Large intestine (tissue), 3 donors: ENCODE measurements around the gene RAB3C. TPM values are rescaled to one million over a fixed set of nuclear protein-coding genes. Genes with fewer than 3 reads are reported as not detected.

Source experiments
- DNase-seq, 2 donors: peaks; one replicate each; pipeline versions ENCODE4 v3.0.0 to v3.0.0-alpha.2; 2013
- H3K27ac ChIP-seq: one replicate; pipeline ENCODE4 v1.5.1; 2013; ENCODE audit warnings: low read length
- H3K27me3 ChIP-seq: 2 replicates; pipeline ENCODE4 v1.6.1; 2013; ENCODE audit warnings: low read length; ENCODE audit not compliant: control insufficient read depth, insufficient read depth
- H3K36me3 ChIP-seq: 2 replicates; pipeline ENCODE4 v1.6.1; 2013; ENCODE audit warnings: low read length; ENCODE audit not compliant: control insufficient read depth, insufficient read depth
- H3K4me1 ChIP-seq: one replicate; pipeline ENCODE4 v1.6.1; 2013; ENCODE audit warnings: low read length; ENCODE audit not compliant: control insufficient read depth, insufficient read depth
- H3K4me3 ChIP-seq: one replicate; pipeline ENCODE4 v1.5.1; 2013; ENCODE audit warnings: low read length
- H3K9me3 ChIP-seq: one replicate; pipeline ENCODE4 v1.6.1; 2013; ENCODE audit warnings: mild to moderate bottlenecking, low read depth, low read length, moderate library complexity; ENCODE audit not compliant: control insufficient read depth
- WGBS: methylation state at CpG from one replicate; pipeline ENCODE4 v1.1.5; 2013; ENCODE audit warnings: low lambda C conversion rate; ENCODE audit not compliant: insufficient coverage; 5-methylcytosine and 5-hydroxymethylcytosine counted together
- polyA plus RNA-seq: library from polyadenylated mRNA; unstranded; fragments of 120-200 nt; gene quantifications from one replicate; pipeline ENCODE4 v1.2.1, GENCODE V29; 2013

The RAB3C gene
- polyA plus RNA-seq, 1 donor, result 12.6 TPM

DNA sequence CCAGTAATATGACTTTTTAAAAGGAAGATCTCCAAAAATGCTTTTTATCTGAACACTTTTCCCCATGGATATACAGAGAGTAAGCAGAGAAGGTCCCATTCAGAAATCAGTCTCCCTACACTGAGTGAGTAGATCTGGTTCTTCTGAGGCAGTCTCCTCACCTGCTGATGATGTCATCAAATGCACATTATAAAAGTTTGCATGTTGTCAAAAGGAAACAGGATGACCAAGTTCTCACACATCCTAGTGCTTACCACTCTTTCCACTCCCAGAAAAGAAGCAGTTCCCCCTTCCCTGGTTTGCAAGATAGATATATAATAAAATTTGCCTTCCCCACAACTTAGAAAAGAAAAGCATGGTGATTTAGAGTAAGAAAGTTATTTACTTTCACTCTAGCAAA lies 180.5 kb downstream of the RAB3C start:
- Histone ChIP-seq H3K27me3 (no peaks in the 10 kb centered on the region), H3K36me3 (no peaks in the 10 kb centered on the region), H3K9me3 (no peaks in the 10 kb centered on the region), H3K27ac (no peak overlapping the region), H3K4me3 (no peak overlapping the region), H3K4me1 (no peaks in the 10 kb centered on the region)
- no peak for DNase-seq

GRCh38 chr5:58764199-58764598 lies 181.3 kb downstream of the RAB3C start:
- H3K9me3 ChIP-seq, result no peaks in the 10 kb centered on the region
- H3K4me1 ChIP-seq, result no peaks in the 10 kb centered on the region
- no peak overlapping the region for H3K4me3 ChIP-seq
- H3K27me3 ChIP-seq, result no peaks in the 10 kb centered on the region
- H3K36me3 ChIP-seq, result no peaks in the 10 kb centered on the region
- 86% methylated on average over 2 of the region's 3 CpGs for WGBS
- peak; percentile 36 to 44 for DNase-seq
- no peak overlapping the region for H3K27ac ChIP-seq

DNA sequence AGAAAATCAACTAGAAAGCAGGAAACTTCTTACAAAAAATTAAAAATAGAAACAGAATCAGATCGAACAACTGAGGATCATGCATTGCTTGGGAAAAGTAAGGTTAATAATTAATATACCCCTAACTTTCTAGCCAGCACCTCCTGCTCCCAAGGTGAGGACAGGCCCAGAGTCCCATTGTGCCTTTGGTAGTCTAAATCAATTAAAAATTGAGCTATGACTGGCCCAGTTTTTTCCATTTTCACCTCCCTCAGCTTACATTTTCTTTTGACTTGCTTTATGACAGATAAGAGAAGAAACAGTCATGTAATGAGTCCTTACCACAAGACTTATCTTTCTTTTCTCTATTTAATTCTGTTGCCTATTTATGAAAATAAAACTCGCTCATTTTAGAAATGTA lies 182.2 kb downstream of the RAB3C start:
- H3K27me3 ChIP-seq, result no peaks in the 10 kb centered on the region

GRCh38 chr5:58767104-58767503 lies 184.2 kb downstream of the RAB3C start:
- no peak overlapping the region for H3K4me3 ChIP-seq
- DNase-seq, result no peak
- H3K4me1 ChIP-seq, result peaks cover 3% of the 10 kb centered on the region
- no peaks in the 10 kb centered on the region for H3K27me3 ChIP-seq
- H3K36me3 ChIP-seq, result no peaks in the 10 kb centered on the region
- H3K9me3 ChIP-seq, result no peaks in the 10 kb centered on the region
- no peak overlapping the region for H3K27ac ChIP-seq

More for the DNA sequence above, 182.2 kb downstream of the RAB3C start:
- DNase-seq, result no peak
- WGBS, result 40% methylated on average over 1 of the region's 2 CpGs
- H3K4me3 ChIP-seq, result no peak overlapping the region
- no peaks in the 10 kb centered on the region for H3K9me3 ChIP-seq
- H3K36me3 ChIP-seq, result no peaks in the 10 kb centered on the region
- H3K4me1 ChIP-seq, result no peaks in the 10 kb centered on the region
- no peak overlapping the region for H3K27ac ChIP-seq

GRCh38 chr5:58770136-58770535 lies 187.3 kb downstream of the RAB3C start:
- Histone ChIP-seq H3K4me1 (peaks cover 21% of the 10 kb centered on the region), H3K27ac (no peak overlapping the region), H3K4me3 (no peak overlapping the region), H3K36me3 (no peaks in the 10 kb centered on the region), H3K9me3 (no peaks in the 10 kb centered on the region), H3K27me3 (no peaks in the 10 kb centered on the region)
- DNase-seq, result no peak
- no CpG with 5 or more reads among the region's 3 CpGs for WGBS

- Histone ChIP-seq H3K4me3 (no peak overlapping the region), H3K4me1 (peaks cover 33% of the 10 kb centered on the region), H3K36me3 (no peaks in the 10 kb centered on the region), H3K9me3 (no peaks in the 10 kb centered on the region), H3K27me3 (no peaks in the 10 kb centered on the region), H3K27ac (peak overlapping the region; percentile 21)
- WGBS, result no CpG with 5 or more reads among the region's 2 CpGs
- peak in 1 of 2 donors; percentile 69 for DNase-seq
Observed at GRCh38 chr5:58771796-58772195, 188.9 kb downstream of the RAB3C start.

DNA sequence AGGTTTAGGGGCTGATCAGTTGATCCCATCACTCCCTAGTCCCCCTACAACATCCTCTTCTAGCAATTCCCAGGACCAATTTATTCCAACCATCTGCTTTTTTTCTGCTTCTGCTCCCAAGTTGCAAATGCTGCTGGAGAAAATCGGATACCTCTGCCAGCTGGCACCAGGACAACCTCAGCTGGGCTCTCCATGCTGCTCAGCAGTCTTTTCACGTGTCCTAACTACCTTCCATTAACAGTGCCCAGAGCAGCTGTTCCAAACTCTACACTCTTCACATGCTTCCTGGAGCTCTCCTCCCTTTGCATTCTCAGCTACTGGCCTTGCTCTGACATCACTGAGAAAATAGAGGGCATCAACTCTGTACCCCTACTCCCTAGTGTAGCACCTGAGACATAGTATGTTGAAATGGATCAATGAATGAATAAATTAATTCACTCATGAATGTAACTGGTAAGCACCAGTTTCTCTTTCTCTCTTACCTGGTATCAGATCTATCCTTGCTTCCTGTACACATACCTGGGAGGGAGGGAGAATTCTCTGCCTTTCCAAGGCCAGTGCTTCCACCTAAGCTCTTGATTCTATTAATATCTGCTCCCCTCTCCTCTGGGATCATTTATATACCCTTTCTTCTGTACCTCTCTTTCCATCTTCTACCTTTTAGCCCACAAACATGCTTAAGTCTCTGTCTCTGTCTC lies 191.0 kb downstream of the RAB3C start:
- no peak overlapping the region for H3K4me3 ChIP-seq
- H3K27ac ChIP-seq, result no peak overlapping the region
- no peaks in the 10 kb centered on the region for H3K27me3 ChIP-seq
- no CpG with 5 or more reads among the region's 2 CpGs for WGBS
- no peaks in the 10 kb centered on the region for H3K9me3 ChIP-seq
- H3K36me3 ChIP-seq, result no peaks in the 10 kb centered on the region
- peak in 1 of 2 donors; percentile 23 for DNase-seq
- H3K4me1 ChIP-seq, result peaks cover 38% of the 10 kb centered on the region

DNA sequence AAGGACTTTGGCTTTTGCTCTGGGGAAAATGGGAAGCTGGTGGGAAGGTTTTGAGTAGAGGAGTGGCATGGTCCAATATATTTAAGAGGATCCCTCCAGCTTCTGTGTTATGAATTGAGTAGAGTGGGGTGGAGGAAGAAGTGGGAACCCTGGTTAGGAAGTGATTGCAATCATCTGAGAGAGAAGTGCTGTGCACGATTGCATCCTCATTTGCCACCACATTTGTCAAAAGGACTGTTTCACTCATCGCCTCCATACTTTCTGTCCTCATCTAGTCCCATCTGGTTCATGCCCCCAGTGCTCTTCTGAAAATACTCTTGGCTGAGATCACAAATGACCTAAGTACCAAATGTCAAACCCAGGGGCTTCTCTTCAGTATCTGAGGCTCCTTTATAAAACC lies 192.1 kb downstream of the RAB3C start:
- no peak overlapping the region for H3K4me3 ChIP-seq
- no peaks in the 10 kb centered on the region for H3K36me3 ChIP-seq
- H3K27me3 ChIP-seq, result no peaks in the 10 kb centered on the region
- WGBS, result no CpG with 5 or more reads among the region's 2 CpGs
- no peak for DNase-seq
- H3K27ac ChIP-seq, result no peak overlapping the region
- H3K4me1 ChIP-seq, result peaks cover 38% of the 10 kb centered on the region
- H3K9me3 ChIP-seq, result no peaks in the 10 kb centered on the region

- no CpG with 5 or more reads among the region's 2 CpGs for WGBS
- peaks cover 38% of the 10 kb centered on the region for H3K4me1 ChIP-seq
- peak in 1 of 2 donors; percentile 39 for DNase-seq
Observed at GRCh38 chr5:58775701-58776262, 192.9 kb downstream of the RAB3C start.

DNA sequence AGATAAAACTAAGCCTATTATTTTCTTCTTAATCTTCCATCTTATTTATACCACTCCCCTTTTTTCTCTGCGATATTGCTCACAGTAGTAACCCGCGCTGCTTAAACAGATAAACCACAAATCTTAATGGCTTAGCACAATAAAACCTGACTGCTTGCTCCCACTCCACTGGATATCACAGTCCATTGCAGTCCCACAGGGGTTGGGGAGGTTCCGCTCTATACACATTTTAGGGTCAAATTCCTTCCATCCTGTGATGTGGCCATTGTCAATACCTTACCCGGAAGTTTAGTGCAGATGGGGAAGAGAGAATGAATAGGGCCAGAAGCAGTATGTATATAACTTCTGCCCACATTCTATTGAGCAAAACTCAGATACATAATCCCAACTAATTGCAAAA lies 193.7 kb downstream of the RAB3C start:
- Histone ChIP-seq H3K4me1 (peaks cover 38% of the 10 kb centered on the region), H3K36me3 (no peaks in the 10 kb centered on the region), H3K4me3 (no peak overlapping the region), H3K27ac (peak overlapping the region; percentile 25), H3K27me3 (no peaks in the 10 kb centered on the region), H3K9me3 (no peaks in the 10 kb centered on the region)
- DNase-seq, result peak; percentile 33 to 71
- no CpG with 5 or more reads among the region's 5 CpGs for WGBS

More at GRCh38 chr5:58775701-58776262, 192.9 kb downstream of the RAB3C start:
- no peaks in the 10 kb centered on the region for H3K9me3 ChIP-seq
- no peak overlapping the region for H3K4me3 ChIP-seq
- no peaks in the 10 kb centered on the region for H3K36me3 ChIP-seq
- no peak overlapping the region for H3K27ac ChIP-seq
- H3K27me3 ChIP-seq, result no peaks in the 10 kb centered on the region

- no peaks in the 10 kb centered on the region for H3K36me3 ChIP-seq
- peaks cover 18% of the 10 kb centered on the region for H3K4me1 ChIP-seq
- no peak overlapping the region for H3K27ac ChIP-seq
- no peak for DNase-seq
- H3K9me3 ChIP-seq, result no peaks in the 10 kb centered on the region
- H3K27me3 ChIP-seq, result no peaks in the 10 kb centered on the region
- 84% methylated on average over 2 of the region's 3 CpGs for WGBS
- H3K4me3 ChIP-seq, result no peak overlapping the region
Observed at GRCh38 chr5:58778888-58779287, 196.0 kb downstream of the RAB3C start.
